SK-N-SH (cell line): ENCODE measurements around the gene C3orf20. TPM values are rescaled to one million over a fixed set of nuclear protein-coding genes. Genes with fewer than 3 reads are reported as not detected.

Experiments
- CTCF ChIA-PET: fragments of 300-600, 350-600 bp; formaldehyde crosslinking; extraction: SDS; loops from one replicate; lab custom pipeline; 2021; lab: Yijun Ruan, JAX
- POLR2A ChIA-PET: fragments of 350-600 bp; sonication (Branson Sonifier 250); formaldehyde crosslinking; extraction: SDS; loops from one replicate; lab custom pipeline; 2020; ENCODE audit warnings: antibody characterized with exemption, inconsistent platforms; lab: Yijun Ruan, JAX
- DNase-seq: peaks from one replicate; pipeline ENCODE4 v3.0.0; 2012
- H2AFZ ChIP-seq: fragments of 200-600 bp; sonication (generic); 2 replicates; pipeline ENCODE4 v1.8.1; 2016; ENCODE audit warnings: antibody characterized with exemption, mild to moderate bottlenecking, low read depth
- H3F3A ChIP-seq: fragments of 200-600 bp; sonication (generic); replicated peaks from 2 replicates; pipeline ENCODE3; 2016; ENCODE audit warnings: antibody characterized with exemption, mild to moderate bottlenecking; ENCODE audit not compliant: insufficient read depth
- H3K27ac ChIP-seq, 2 experiments: fragments of 200-500 bp in 1 of 2; fragments of 200-600 bp in 1 of 2; sonication (Bioruptor generic) in 1 of 2; sonication (generic), shearing (Covaris generic) in 1 of 2; 2 replicates each; pipeline versions ENCODE4 v1.5.1 to v1.6.1; 2014 to 2016; ENCODE audit warnings: low read depth in 2 of 2, inconsistent platforms in 1 of 2, low read length in 1 of 2, mild to moderate bottlenecking in 1 of 2, mixed read lengths in 1 of 2
- H3K27me3 ChIP-seq: fragments of 200-600 bp; sonication (generic), shearing (Covaris generic); 2 replicates; pipeline ENCODE4 v1.6.1; 2016; ENCODE audit warnings: mixed run types; ENCODE audit not compliant: insufficient read depth
- H3K36me3 ChIP-seq, 2 experiments: fragments of 200-500 bp in 1 of 2; fragments of 200-600 bp in 1 of 2; sonication (Bioruptor generic) in 1 of 2; sonication (generic) in 1 of 2; replicated peaks in 1 of 2; 2 replicates each; pipeline versions ENCODE3 to v1.5.1; 2014 to 2016; ENCODE audit warnings: low read length in 1 of 2, mild to moderate bottlenecking in 1 of 2; ENCODE audit not compliant: insufficient read depth in 2 of 2, control insufficient read depth in 1 of 2
- H3K4me1 ChIP-seq, 2 experiments: fragments of 200-500 bp in 1 of 2; fragments of 200-600 bp in 1 of 2; sonication (Bioruptor generic) in 1 of 2; sonication (generic), shearing (Covaris generic) in 1 of 2; 2 replicates each; pipeline versions ENCODE4 v1.5.1 to v1.6.1; 2014 to 2016; ENCODE audit warnings: low read depth in 1 of 2, low read length in 1 of 2, mixed run types in 1 of 2; ENCODE audit not compliant: insufficient read depth in 2 of 2, control insufficient read depth in 1 of 2
- H3K4me2 ChIP-seq: fragments of 200-600 bp; sonication (generic), shearing (Covaris generic); 2 replicates; pipeline ENCODE4 v1.6.1; 2017; ENCODE audit warnings: mixed run types
- H3K4me3 ChIP-seq, 2 experiments: fragments of 200-500 bp in 1 of 2; fragments of 200-600 bp in 1 of 2; sonication (Bioruptor generic) in 1 of 2; sonication (generic), shearing (Covaris generic) in 1 of 2; 2 replicates each; pipeline versions ENCODE4 v1.5.1 to v1.8.1; 2014 to 2016; ENCODE audit warnings: low read depth in 2 of 2, inconsistent platforms in 1 of 2, low read length in 1 of 2, mild to moderate bottlenecking in 1 of 2, mixed read lengths in 1 of 2, moderate library complexity in 1 of 2
- H3K79me2 ChIP-seq: fragments of 200-600 bp; sonication (generic); 2 replicates; pipeline ENCODE4 v1.8.1; 2017; ENCODE audit warnings: mild to moderate bottlenecking; ENCODE audit not compliant: insufficient read depth
- H3K9ac ChIP-seq: fragments of 200-600 bp; sonication (generic); 2 replicates; pipeline ENCODE4 v1.6.1; 2017; ENCODE audit warnings: mixed run types
- H3K9me2 ChIP-seq: fragments of 200-600 bp; sonication (generic); 2 replicates; pipeline ENCODE4 v1.6.1; 2017; ENCODE audit warnings: mixed run types
- H3K9me3 ChIP-seq: fragments of 200-600 bp; sonication (generic); 2 replicates; pipeline ENCODE4 v1.6.1; 2017; ENCODE audit warnings: mixed run types, mild to moderate bottlenecking, moderate library complexity
- H4K20me1 ChIP-seq: fragments of 200-600 bp; sonication (generic); 2 replicates; pipeline ENCODE4 v1.6.1; 2017; ENCODE audit warnings: mild to moderate bottlenecking, mixed run types; ENCODE audit not compliant: insufficient read depth
- CHD2 ChIP-seq: fragments of 150-350 bp; IDR thresholded peaks from 2 replicates; pipeline ENCODE4 v1.6.1; 2018; ENCODE audit warnings: low read length; ENCODE audit not compliant: partially characterized antibody
- CTCF ChIP-seq: fragments of 200-600 bp; sonication (generic); IDR thresholded peaks from 2 replicates; pipeline ENCODE4 v1.6.1; 2017; ENCODE audit warnings: antibody characterized with exemption, mild to moderate bottlenecking, moderate library complexity
- ELF1 ChIP-seq: IDR thresholded peaks from 2 replicates; pipeline ENCODE4 v1.4.0; 2012
- FOSL2 ChIP-seq: IDR thresholded peaks from 2 replicates; pipeline ENCODE4 v1.4.0; 2012; ENCODE audit warnings: low read depth, mild to moderate bottlenecking, moderate library complexity, borderline replicate concordance
- FOXJ3 ChIP-seq: sonication (generic); formaldehyde crosslinking; IDR thresholded peaks from 2 replicates; pipeline ENCODE4 v1.5.1; 2020; ENCODE audit warnings: mild to moderate bottlenecking, missing genetic modification reagents
- FOXM1 ChIP-seq: IDR thresholded peaks from 2 replicates; pipeline ENCODE4 v1.4.0; 2012; ENCODE audit warnings: low read depth, mild to moderate bottlenecking
- GATA2 ChIP-seq: sonication (generic); formaldehyde crosslinking; IDR thresholded peaks from 2 replicates; pipeline ENCODE4 v1.5.0; 2020; ENCODE audit warnings: mild to moderate bottlenecking, missing genetic modification reagents
- JUND ChIP-seq: IDR thresholded peaks from 2 replicates; pipeline ENCODE4 v1.4.0; 2012
- MXI1 ChIP-seq: IDR thresholded peaks from 2 replicates; pipeline ENCODE4 v1.6.1; 2012; ENCODE audit warnings: mild to moderate bottlenecking, low read depth, low read length, improper control_type of control experiment
- NRF1 ChIP-seq: IDR thresholded peaks from 2 replicates; pipeline ENCODE4 v1.6.1; 2012; ENCODE audit warnings: low read depth, mild to moderate bottlenecking, low read length
- RAD21 ChIP-seq: IDR thresholded peaks from 2 replicates; pipeline ENCODE4 v1.6.1; 2012; ENCODE audit warnings: mild to moderate bottlenecking, low read length
- REST ChIP-seq: IDR thresholded peaks from 2 replicates; pipeline ENCODE4 v1.6.1; 2012; ENCODE audit warnings: mild to moderate bottlenecking, low read depth, low read length, moderate library complexity
- RXRA ChIP-seq: IDR thresholded peaks from 2 replicates; pipeline ENCODE4 v1.4.0; 2012; ENCODE audit warnings: low read depth, mild to moderate bottlenecking, borderline replicate concordance
- SIN3A ChIP-seq: IDR thresholded peaks from 2 replicates; pipeline ENCODE4 v1.6.1; 2012; ENCODE audit warnings: low read depth, mild to moderate bottlenecking, low read length, moderate library complexity, borderline replicate concordance
- SMC3 ChIP-seq: IDR thresholded peaks from 2 replicates; pipeline ENCODE4 v1.6.1; 2012; ENCODE audit warnings: low read depth, low read length, improper control_type of control experiment
- TCF12 ChIP-seq: IDR thresholded peaks from 2 replicates; pipeline ENCODE4 v1.4.0; 2012
- TEAD4 ChIP-seq: IDR thresholded peaks from 2 replicates; pipeline ENCODE4 v1.4.0; 2012; ENCODE audit warnings: mild to moderate bottlenecking, borderline replicate concordance; ENCODE audit not compliant: insufficient read depth
- YY1 ChIP-seq: IDR thresholded peaks from 2 replicates; pipeline ENCODE4 v1.4.0; 2012; ENCODE audit warnings: low read depth, mild to moderate bottlenecking
- WGBS: methylation state at CpG from one replicate; pipeline ENCODE4 v1.1.6; 2017; ENCODE audit warnings: low lambda C conversion rate; 5-methylcytosine and 5-hydroxymethylcytosine counted together
- polyA plus RNA-seq, 3 experiments: library from polyadenylated mRNA; depleted of rRNA; stranded (reverse); fragments of >200 nt; gene quantifications; 2 replicates each; pipeline ENCODE4 v1.2.3, GENCODE V29; 2012

C3orf20 gene
- polyA plus RNA-seq, 1 of the 3 experiments (the other 2 are of a cell fraction): not detected

- Histone ChIP-seq H3F3A (no peaks in the 10 kb centered on the region), H4K20me1 (no peaks in the 10 kb centered on the region), H3K4me1 (peaks cover 0 to 14% of the 10 kb centered on the region in 2 experiments; a peak in 2 of 4 replicates), H3K4me2 (no peak overlapping the region), H3K36me3 (no peaks in the 10 kb centered on the region), H3K9me2 (no peaks in the 10 kb centered on the region), H3K27ac (no peak overlapping the region), H2AFZ (no peak overlapping the region), H3K27me3 (no peaks in the 10 kb centered on the region), H3K79me2 (no peaks in the 10 kb centered on the region), H3K9me3 (no peaks in the 10 kb centered on the region), H3K4me3 (no peak overlapping the region), H3K9ac (no peak overlapping the region)
- CTCF ChIA-PET: interaction anchor here (1.5 to 15.2 kb wide), 2 partner anchors 110 to 243 kb away, joined by 3 to 202 read pairs; no protein-coding TSS in a partner anchor
- POLR2A ChIA-PET: interaction anchor here (0.6 kb wide), 1 partner anchor 121 kb away, joined by 5 read pairs; no protein-coding TSS in a partner anchor
- no peak for DNase-seq
- WGBS: 79% methylated on average over 1 of the region's 1 CpG
- no peak for TF ChIP-seq RAD21
- TF ChIP-seq CTCF: no peak
- no peak for TF ChIP-seq TCF12
- no peak for TF ChIP-seq GATA2
- no peak for TF ChIP-seq SMC3
- TF ChIP-seq NRF1: no peak
- TF ChIP-seq JUND: no peak
- no peak for TF ChIP-seq TEAD4
These were observed 5.2 kb downstream of the C3orf20 start for GRCh38 chr3:14680115-14680514.

- Histone ChIP-seq H3K4me3 (no peak overlapping the region), H3K27me3 (no peaks in the 10 kb centered on the region), H4K20me1 (no peaks in the 10 kb centered on the region), H3K27ac (no peak overlapping the region), H3K4me2 (no peak overlapping the region), H3K9me2 (no peaks in the 10 kb centered on the region), H3K4me1 (peaks cover 0 to 14% of the 10 kb centered on the region in 2 experiments; a peak in 2 of 4 replicates), H3K9ac (no peak overlapping the region), H3K9me3 (no peaks in the 10 kb centered on the region), H3K79me2 (no peaks in the 10 kb centered on the region), H3K36me3 (no peaks in the 10 kb centered on the region), H3F3A (no peaks in the 10 kb centered on the region), H2AFZ (no peak overlapping the region)
- POLR2A ChIA-PET: no interaction called here
- CTCF ChIA-PET: interaction anchor here (1.5 to 15.2 kb wide), 2 partner anchors 110 to 242 kb away, joined by 3 to 202 read pairs; no protein-coding TSS in a partner anchor
- 44% methylated on average over 2 of the region's 2 CpGs for WGBS
- TF ChIP-seq SMC3 (no peak), FOXJ3 (CRISPR knock-in tag) (no peak), FOXM1 (no peak), RXRA (no peak), CHD2 (no peak), REST (no peak), FOSL2 (no peak), YY1 (no peak), MXI1 (no peak), ELF1 (no peak), SIN3A (no peak)
- no peak for DNase-seq
These were observed 5.8 kb downstream of the C3orf20 start for GRCh38 chr3:14680716-14681115.
